GM19193 (cell line): ENCODE measurements around the gene MECP2.

Experiments used
- POLR2A ChIP-seq: IDR thresholded peaks from 4 replicates; pipeline ENCODE4 v1.6.1; 2011; ENCODE audit not compliant: insufficient read depth, insufficient read length; ENCODE audit errors: extremely low read depth

Gene MECP2

DNA sequence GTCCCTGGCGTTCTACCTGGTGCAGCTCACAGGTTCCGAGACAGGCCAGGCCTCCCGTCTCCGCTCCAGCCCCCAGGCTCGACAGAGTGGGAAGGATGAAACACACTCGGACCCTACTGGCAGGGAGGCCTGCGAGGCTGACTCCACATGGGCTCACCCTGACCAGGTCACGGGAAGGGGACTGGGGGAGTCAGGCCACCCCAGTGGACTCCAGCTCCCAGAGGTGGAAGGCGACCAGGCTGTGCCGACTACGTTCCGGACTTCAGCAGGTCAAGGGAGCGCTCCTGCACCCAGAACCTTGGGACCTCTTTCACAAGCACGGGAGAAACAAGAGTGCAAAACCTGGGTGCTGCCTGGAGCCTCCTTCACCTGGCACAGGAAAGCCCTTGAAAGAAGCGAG is 73.2 kb downstream of the MECP2 start:
- no peak for TF ChIP-seq POLR2A

DNA sequence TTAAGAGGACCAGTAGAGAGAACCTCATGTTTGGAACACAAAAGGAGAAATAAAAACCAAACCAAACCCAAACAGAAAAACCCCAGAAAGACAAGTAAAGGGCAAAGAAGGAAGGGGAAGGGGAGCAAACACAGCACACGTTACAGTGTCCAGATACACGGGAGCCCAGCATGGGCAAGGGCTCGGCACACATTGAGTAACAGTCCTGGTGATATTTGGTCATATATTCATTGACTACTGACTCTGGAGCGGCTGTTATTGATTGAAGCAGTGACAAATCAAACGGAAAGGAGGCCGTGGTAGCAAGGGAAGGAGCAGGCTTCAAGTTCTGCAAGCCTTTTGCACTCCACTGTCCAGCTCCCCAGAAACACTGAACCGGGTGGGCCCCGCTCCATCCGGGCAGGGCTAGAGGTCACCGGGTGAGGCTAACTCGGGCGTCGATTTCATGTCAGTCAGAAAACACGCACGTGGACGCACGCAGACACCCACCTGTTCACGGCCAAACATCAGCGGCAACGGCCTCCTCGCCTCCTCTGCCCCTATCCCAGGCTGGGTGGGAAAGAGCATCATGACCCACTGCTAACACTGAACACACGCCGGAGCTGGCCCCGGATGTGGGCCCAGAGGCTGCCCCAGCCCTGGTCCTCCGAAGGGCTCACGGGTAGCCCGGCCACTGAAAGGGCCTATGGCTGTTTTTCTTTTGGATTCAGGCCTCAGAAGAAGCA is 74.1 kb downstream of the MECP2 start:
- TF ChIP-seq POLR2A: no peak

DNA sequence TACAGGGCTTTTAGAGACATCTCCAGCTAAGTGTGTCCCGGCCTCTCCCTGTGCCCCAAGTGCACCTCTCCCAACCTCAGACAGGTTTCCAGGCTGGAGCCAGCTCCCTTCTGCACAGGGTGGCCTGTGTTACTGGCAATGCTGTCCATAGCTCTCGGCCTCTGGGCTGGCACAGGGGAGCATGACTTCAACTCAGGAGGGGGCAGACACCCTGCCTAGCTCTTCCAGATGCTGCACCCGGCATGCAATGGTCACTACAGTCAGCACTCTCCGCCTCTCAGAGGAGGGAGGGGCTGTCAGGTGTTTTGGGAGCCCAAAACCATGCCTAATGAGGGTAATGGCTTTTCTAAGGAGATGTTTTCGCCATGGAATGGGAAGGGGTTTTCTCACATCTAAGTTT is 75.4 kb downstream of the MECP2 start:
- no peak for TF ChIP-seq POLR2A

DNA sequence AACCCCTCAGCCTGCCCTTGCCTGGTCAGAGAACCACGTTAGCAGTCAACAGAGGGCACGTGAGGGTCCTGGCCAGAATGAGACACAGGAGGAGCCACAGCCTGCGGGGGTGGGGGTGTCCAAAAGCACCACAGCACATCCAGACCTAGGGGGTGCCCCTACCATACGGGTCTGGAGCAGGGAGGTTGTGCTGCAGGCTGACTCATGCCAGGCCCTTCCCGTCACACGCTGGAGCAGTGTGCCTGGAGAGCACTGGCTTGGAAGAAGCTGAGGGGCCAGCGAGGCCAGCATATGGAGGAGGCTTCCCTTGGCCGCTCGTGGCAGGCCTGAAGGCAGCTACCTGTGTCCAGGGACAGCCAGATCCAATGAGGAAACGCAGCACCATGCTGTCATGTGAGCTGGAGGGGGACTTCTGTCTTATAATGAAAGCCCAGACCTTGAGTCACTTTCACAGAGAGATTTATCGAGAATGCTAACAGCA is 76.3 kb downstream of the MECP2 start:
- no peak for TF ChIP-seq POLR2A

DNA sequence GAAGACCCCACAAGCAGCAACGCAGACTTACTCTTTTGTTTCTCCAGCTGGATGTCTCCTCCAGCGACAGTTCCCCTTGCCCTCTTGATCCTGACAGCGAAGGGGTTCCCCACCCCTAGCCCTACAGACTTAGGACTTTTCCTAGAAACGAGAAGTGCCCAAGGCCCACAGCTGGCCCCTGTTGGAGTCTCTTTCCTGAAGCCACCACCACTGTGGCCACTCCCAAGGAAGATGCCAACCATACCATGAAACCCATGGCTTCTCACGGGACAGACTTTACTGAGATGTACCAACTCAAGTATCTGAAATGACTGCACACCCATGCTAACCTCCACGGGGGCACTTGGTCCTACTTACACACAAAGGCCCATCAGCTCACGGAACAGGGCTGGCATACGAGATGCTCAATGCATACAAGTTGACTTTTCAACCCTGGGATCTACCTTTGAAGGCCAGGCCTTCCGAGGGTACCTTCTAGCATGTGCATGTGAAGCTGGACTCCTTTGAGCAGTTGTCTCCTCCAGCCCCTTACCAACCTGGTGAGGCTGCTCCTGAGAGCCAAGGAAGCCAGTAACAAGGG is 76.9 kb downstream of the MECP2 start:
- no peak for TF ChIP-seq POLR2A

DNA sequence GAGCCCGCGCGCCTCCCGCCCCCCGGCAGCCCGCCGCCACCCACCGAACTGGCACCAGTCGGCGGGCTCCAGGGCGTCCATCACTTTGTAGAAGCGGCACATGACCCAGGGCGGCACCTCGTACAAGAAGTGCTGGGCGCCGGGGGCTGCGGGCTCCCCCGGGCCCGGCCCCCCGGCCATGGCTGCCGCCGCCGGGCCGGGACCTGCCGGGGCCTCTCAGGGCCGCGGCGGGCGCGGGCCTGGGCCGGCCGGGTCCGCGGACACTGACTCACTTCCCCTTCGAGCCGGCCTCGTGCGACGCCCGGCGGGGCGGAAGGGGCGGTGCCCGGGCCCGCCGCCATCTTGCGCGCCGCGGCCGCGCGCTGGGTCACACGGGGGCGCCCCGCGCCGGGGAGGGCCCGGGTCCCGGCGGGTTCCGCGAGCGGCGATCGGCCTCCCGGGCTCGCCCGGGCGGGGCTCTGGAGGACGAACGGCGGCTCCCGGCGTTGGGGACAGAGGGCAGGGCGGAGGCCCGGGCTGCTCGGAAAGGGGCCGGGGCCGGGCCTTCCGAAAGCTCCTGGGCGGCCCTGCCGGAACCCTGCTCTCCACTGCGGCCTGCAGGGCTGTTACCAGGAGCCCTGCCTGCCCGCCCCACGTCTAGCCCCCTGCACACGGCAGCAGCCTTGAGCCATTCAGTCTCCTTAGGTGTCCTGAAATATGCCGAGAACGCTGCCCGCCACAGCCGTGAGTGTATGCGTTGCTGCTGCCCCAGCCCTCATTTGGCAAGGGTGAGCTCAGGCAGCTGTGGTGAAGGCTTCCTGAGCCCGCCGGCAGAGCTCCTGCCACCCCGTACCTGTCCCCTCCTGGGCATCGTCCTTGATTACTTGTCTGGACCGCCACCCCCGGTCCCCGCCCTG is 77.6 kb downstream of the MECP2 start, which contains the start of gene IRAK1:
IRAK1 (minus strand) TSS at position 270 of the 896 bp plus-strand sequence; CDS start at position 180, 90 bp downstream.
- TF ChIP-seq POLR2A: peak; percentile 57

DNA sequence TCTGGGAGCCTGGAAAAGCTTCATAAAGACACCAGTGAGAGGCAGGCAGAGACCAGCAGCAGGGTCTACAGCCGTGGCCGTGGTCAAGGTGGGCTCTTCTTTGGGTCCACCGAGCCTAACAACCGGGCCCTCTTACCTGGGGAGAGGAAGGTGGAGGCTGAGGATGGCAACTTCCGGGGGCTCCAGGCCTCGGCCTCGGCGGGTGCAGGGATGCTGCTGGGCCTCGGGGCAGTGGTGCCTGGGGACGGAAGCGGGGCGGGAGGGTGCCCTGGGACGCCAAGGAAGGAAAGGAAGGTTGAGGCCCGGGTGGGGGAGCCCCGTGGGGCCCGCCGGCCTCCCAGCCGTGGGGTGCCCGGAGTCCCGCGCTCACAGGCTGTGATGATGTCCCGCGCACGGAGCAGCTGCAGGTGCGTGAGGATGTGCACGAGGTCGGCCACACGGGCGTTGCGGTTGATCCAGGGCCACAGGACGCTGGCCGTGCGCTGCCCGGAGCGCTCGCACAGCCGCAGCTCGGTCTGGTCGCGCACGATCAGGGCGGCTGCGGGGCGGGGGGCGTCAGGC is 78.4 kb downstream of the MECP2 start:
- no peak for TF ChIP-seq POLR2A

DNA sequence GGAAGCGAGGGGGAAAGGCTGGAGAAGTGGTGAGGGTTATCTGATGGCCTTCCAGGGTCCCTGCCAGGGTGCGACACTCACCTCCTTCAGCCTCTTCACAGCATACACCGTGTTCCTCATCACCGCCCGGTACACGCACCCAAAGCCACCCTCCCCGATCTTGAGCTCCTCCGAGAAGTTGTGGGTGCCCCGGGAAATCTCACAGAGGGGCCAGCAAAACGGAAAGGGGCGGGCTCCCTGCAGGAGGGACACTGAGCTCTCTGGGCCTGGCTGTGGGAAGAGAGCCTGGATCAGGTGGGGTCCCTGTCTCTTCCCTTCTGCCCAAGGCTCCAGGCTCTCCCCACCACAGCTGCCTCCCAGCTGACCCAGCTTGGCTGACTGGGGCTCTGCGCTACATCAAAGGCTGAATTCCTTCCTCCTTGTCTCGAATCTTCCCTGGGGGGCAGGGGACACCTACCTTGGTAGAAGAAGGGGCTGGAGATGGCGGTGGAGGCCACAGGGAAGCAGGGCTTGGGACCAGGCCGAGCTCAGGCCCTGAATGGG is 78.9 kb downstream of the MECP2 start:
- TF ChIP-seq POLR2A: no peak

DNA sequence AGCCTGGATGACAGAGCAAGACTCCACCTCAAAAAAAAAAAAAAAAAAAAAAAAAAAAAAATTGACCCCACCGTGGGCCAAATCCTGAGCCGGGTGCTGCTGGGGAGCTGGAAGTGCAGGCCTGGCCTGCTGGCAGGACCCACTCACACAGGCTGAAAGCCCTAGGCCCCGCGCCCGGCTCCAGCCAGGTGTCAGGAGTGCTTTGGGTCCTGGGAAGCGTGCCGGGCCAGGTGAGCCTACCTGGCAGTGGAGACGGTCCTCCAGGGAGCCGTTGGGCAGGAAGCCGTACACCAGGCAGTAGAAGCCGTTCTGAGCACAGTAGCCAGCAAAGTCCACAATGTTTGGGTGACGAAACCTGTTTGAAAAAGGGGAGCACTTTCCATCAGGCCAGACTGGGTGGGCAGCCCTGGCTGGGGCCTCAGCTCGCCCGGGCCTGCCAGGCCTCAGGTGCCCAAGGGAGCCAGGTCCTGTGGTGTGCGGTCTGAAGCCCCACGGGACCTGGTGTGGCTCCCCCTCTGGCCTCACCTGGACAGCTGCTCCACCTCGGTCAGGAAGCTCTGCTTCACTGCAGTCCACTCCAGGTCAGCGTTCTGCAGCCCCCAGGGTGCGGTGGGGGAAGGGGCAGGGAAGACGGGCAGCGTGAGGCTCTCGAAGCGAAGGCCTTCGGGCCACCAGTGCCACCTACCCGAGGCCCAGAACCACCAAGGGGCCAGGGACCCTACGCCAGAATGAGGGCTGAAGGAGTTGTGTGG is 79.6 kb downstream of the MECP2 start:
- TF ChIP-seq POLR2A: no peak

DNA sequence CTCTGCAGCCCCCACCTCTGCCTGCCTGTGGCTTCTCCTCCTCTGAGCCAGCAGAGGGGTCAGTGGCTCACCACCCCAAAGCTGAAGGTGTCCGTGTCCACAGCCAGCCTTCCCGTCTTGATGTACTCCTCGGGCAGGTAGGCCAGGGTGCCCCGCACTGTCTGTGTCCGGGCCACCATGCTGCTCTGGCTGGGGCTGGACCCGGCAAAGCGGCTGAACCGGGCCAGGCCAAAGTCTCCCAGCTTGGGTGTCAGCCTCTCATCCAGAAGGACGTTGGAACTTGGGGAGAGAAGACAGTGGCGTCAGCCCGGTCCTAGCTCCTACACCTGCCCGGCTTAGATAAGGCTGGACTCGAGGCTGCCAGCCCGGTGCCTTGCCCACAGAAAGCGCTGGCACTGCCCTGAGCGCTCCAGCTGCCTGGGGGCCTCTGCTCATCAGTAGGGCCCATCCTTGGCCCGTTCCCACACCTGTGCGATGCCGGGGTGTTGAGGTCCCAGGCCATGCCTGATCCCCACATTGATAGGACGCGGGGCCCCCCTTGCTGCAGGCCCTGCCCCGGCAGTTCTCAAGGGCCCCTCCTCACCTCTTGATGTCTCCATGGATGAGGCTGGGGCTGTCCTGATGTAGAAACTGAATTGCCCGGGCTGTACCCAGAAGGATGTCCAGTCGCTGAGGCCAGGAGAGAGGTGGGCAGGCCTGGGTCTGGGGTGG is 81.0 kb downstream of the MECP2 start:
- no peak for TF ChIP-seq POLR2A

DNA sequence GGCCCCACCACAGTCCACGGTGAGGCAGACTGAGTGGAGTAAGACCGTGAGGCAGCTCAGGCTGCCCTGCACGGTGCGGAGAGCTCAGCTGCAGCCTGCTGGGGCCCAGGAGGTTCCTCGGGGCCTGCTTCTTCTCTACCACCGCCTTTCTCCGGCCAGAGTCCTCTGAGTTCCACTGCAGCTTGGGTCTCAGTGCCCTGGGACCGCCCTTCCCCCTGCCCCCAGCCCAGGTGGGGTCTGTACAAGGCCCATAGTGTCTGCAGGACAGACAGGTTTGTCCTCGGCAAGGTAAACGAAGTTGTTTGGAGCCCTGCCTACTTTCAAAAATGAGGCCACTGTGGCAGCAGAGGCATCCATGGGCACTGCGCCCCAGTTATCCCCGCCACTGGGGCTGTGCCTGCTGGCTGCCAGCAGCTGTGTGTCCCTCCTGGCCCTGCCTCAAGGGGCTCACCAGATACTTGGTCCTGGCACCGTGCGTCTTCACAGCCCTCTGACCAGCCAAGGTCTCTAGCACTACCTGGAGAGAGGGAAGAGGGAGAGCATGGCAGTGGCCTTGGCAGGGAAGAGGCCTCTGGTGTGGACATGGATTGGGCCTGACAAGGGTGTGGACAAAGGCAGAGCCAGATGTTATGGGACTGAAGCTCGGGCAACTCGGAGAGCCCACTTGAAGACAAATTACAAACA is 81.8 kb downstream of the MECP2 start:
- TF ChIP-seq POLR2A: no peak

DNA sequence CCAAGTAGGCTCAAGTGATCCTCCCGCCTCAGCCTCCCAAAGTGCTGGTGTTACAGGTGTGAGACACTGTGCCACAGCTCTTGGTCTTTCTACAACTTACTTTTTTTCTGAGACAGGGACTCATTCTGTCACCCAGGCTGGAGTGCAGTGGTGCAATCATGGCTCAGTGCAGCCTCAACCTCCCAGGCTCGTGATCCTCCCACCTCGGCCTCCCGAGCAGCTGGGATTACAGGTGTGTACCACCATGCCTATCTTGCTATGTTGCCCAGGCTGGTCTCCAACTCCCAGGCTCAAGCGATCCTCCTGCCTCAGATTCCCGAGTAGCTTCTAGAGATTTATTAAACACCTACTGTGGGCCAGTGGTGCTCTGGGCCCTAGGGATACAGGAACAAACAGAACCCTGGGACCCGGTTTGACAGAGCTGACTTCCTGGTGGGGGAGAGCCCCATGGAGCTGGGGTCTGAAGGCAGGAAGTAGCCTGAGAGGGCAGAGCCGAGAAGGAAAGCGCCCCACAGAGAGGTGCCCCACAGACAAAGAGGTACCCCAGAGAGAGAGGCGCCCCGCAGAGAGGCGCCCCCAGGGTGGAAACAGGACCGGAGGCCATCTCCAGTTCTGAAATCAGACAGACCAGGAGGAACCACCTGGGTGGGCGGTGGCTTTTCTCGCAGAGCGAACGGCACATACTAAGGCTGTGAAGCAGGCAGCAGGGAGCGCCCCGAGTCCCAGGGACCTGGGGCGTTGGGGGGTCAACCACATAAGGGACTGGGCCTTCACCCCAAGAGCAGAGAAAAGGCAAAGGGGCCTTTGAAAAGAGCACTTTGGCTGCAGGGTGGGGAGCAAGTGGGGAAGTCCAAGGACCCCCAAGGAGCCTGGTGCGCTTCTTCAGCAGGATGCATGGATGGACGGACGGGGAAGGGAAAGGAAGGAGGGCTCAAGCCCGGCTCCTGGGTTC is 82.8 kb downstream of the MECP2 start:
- no peak for TF ChIP-seq POLR2A
